Mesenchymal stem cell (in vitro differentiated cells and primary cell): ENCODE data around the gene AFAP1L2.
A peak's percentile ranks its signal among the peaks of the same experiment; 100 is the strongest.

Experiments
- DNase-seq: peaks from one replicate; pipeline ENCODE4 v3.0.0-alpha.2; 2013
- H2AFZ ChIP-seq: one replicate; pipeline ENCODE4 v1.6.1; 2013; ENCODE audit warnings: low read depth, mild to moderate bottlenecking, control low read depth, inconsistent platforms, low read length, moderate library complexity
- H2AK5ac ChIP-seq: 2 replicates; pipeline ENCODE4 v1.6.1; 2013; ENCODE audit warnings: low read length, moderate library complexity, mild to moderate bottlenecking, inconsistent platforms; ENCODE audit not compliant: severe bottlenecking
- H2BK120ac ChIP-seq: one replicate; pipeline ENCODE4 v1.6.1; 2013; ENCODE audit warnings: low read depth, mild to moderate bottlenecking, inconsistent platforms, low read length, moderate library complexity
- H2BK12ac ChIP-seq, 2 experiments: one replicate each; pipeline ENCODE4 v1.6.1; 2013; ENCODE audit warnings: inconsistent platforms in 2 of 2, low read length in 2 of 2, mild to moderate bottlenecking in 2 of 2, moderate library complexity in 2 of 2, control low read depth in 1 of 2
- H2BK15ac ChIP-seq: one replicate; pipeline ENCODE4 v1.6.1; 2013; ENCODE audit warnings: mild to moderate bottlenecking, low read depth, inconsistent platforms; ENCODE audit not compliant: poor library complexity, severe bottlenecking
- H2BK5ac ChIP-seq: 2 replicates; pipeline ENCODE4 v1.6.1; 2013; ENCODE audit warnings: low read depth, mild to moderate bottlenecking, low read length, control low read depth, inconsistent platforms; ENCODE audit not compliant: poor library complexity, severe bottlenecking
- H3K14ac ChIP-seq, 2 experiments: one replicate each; pipeline ENCODE4 v1.6.1; 2013; ENCODE audit warnings: inconsistent platforms in 2 of 2, low read length in 2 of 2, control low read depth in 1 of 2, mild to moderate bottlenecking in 1 of 2, moderate library complexity in 1 of 2
- H3K18ac ChIP-seq, 2 experiments: one replicate each; pipeline ENCODE4 v1.6.1; 2013; ENCODE audit warnings: inconsistent platforms in 2 of 2, low read length in 2 of 2, control low read depth in 1 of 2, low read depth in 1 of 2, mild to moderate bottlenecking in 1 of 2
- H3K23ac ChIP-seq, 2 experiments: one replicate each; pipeline ENCODE4 v1.6.1; 2013; ENCODE audit warnings: inconsistent platforms in 2 of 2, low read length in 2 of 2, mild to moderate bottlenecking in 2 of 2, moderate library complexity in 2 of 2, control low read depth in 1 of 2
- H3K27ac ChIP-seq: 2 replicates; pipeline ENCODE4 v1.5.1; 2013; ENCODE audit warnings: mild to moderate bottlenecking, moderate library complexity, low read length, control low read depth, inconsistent platforms; ENCODE audit not compliant: poor library complexity, severe bottlenecking
- H3K27me3 ChIP-seq, 2 experiments: 2 replicates each; pipeline versions ENCODE4 v1.6.1 to v1.7.0; 2013; ENCODE audit warnings: low read length in 2 of 2, mild to moderate bottlenecking in 2 of 2, moderate library complexity in 2 of 2, control low read depth in 1 of 2, inconsistent platforms in 1 of 2; ENCODE audit not compliant: control insufficient read depth in 1 of 2, insufficient read depth in 1 of 2
- H3K36me3 ChIP-seq, 2 experiments: 2 replicates each; pipeline versions ENCODE4 v1.6.1 to v1.7.0; 2013; ENCODE audit warnings: low read length in 2 of 2, control low read depth in 1 of 2, inconsistent platforms in 1 of 2, low read depth in 1 of 2, mild to moderate bottlenecking in 1 of 2; ENCODE audit not compliant: insufficient read depth in 2 of 2, control insufficient read depth in 1 of 2
- H3K4ac ChIP-seq, 2 experiments: one replicate each; pipeline ENCODE4 v1.6.1; 2013; ENCODE audit warnings: inconsistent platforms in 2 of 2, low read length in 2 of 2, mild to moderate bottlenecking in 2 of 2, moderate library complexity in 2 of 2, control low read depth in 1 of 2, low read depth in 1 of 2
- H3K4me1 ChIP-seq: 2 replicates; pipeline ENCODE4 v1.6.1; 2013; ENCODE audit warnings: low read depth, low read length, control low read depth; ENCODE audit not compliant: control insufficient read depth, insufficient read depth
- H3K4me2 ChIP-seq: 2 replicates; pipeline ENCODE4 v1.6.1; 2013; ENCODE audit warnings: low read length, mild to moderate bottlenecking, inconsistent platforms; ENCODE audit not compliant: poor library complexity, severe bottlenecking
- H3K4me3 ChIP-seq, 2 experiments: 2 replicates each; pipeline versions ENCODE4 v1.5.1 to v1.7.0; 2013; ENCODE audit warnings: low read length in 2 of 2, mild to moderate bottlenecking in 2 of 2, control low read depth in 1 of 2, low read depth in 1 of 2; ENCODE audit not compliant: insufficient read depth in 1 of 2
- H3K79me1 ChIP-seq: replicated peaks from 2 replicates; pipeline ENCODE4 v1.6.1; 2013; ENCODE audit warnings: mild to moderate bottlenecking, control low read depth, low read length, inconsistent platforms; ENCODE audit not compliant: poor library complexity, severe bottlenecking
- H3K9ac ChIP-seq: 2 replicates; pipeline ENCODE4 v1.7.0; 2013; ENCODE audit warnings: mild to moderate bottlenecking, low read length, moderate library complexity
- H3K9me3 ChIP-seq: 2 replicates; pipeline ENCODE4 v1.7.0; 2013; ENCODE audit warnings: mild to moderate bottlenecking, low read length; ENCODE audit not compliant: control insufficient read depth
- H4K8ac ChIP-seq: one replicate; pipeline ENCODE4 v1.6.1; 2013; ENCODE audit warnings: inconsistent platforms, mild to moderate bottlenecking, low read length, moderate library complexity
- H4K91ac ChIP-seq: one replicate; pipeline ENCODE4 v1.6.1; 2013; ENCODE audit warnings: mild to moderate bottlenecking, low read length, inconsistent platforms
- WGBS: methylation state at CpG from one replicate; pipeline ENCODE4 v1.1.7; 2013; ENCODE audit warnings: mixed read lengths; 5-methylcytosine and 5-hydroxymethylcytosine counted together

Gene AFAP1L2

GRCh38 chr10:114376523-114376922, 27.8 kb downstream of the AFAP1L2 start:
- H3K27me3 ChIP-seq = peaks cover 0 to 40% of the 10 kb centered on the region in 2 experiments

GRCh38 chr10:114375047-114375446, 29.3 kb downstream of the AFAP1L2 start:
- Histone ChIP-seq H3K4me3 (no peak overlapping the region), H3K9ac (no peak overlapping the region), H2AFZ (no peak overlapping the region), H3K14ac (no peak overlapping the region), H2BK5ac (no peak overlapping the region), H2BK15ac (no peak overlapping the region), H4K91ac (no peak overlapping the region), H2BK120ac (no peak overlapping the region), H3K4me2 (no peak overlapping the region), H3K79me1 (no peaks in the 10 kb centered on the region), H3K9me3 (no peaks in the 10 kb centered on the region), H4K8ac (no peak overlapping the region), H2BK12ac (no peak overlapping the region), H3K27ac (no peak overlapping the region), H3K4ac (no peak overlapping the region), H3K36me3 (no peaks in the 10 kb centered on the region), H2AK5ac (no peak overlapping the region), H3K4me1 (peaks cover 3% of the 10 kb centered on the region), H3K18ac (no peak overlapping the region), H3K27me3 (peaks cover 0 to 47% of the 10 kb centered on the region in 2 experiments), H3K23ac (no peak overlapping the region)
- 55% methylated on average over 2 of the region's 3 CpGs for WGBS
- peak; percentile 77 for DNase-seq

More at GRCh38 chr10:114376523-114376922, 27.8 kb downstream of the AFAP1L2 start:
- no peak overlapping the region for H4K8ac ChIP-seq
- no peak overlapping the region for H4K91ac ChIP-seq
- H3K27ac ChIP-seq = no peak overlapping the region
- H3K23ac ChIP-seq = no peak overlapping the region
- no peak overlapping the region for H2BK15ac ChIP-seq
- H2BK120ac ChIP-seq = no peak overlapping the region
- no peaks in the 10 kb centered on the region for H3K36me3 ChIP-seq
- H3K14ac ChIP-seq = no peak overlapping the region
- peak overlapping the region in 1 of 2 experiments; percentile 37 for H3K18ac ChIP-seq
- no peaks in the 10 kb centered on the region for H3K79me1 ChIP-seq
- peaks cover 3% of the 10 kb centered on the region for H3K4me1 ChIP-seq
- H2BK12ac ChIP-seq = peak overlapping the region in 1 of 2 experiments; percentile 37
- H3K4me2 ChIP-seq = no peak overlapping the region
- no peak overlapping the region for H3K9ac ChIP-seq
- H2AFZ ChIP-seq = no peak overlapping the region
- no peaks in the 10 kb centered on the region for H3K9me3 ChIP-seq
- H3K4me3 ChIP-seq = no peak overlapping the region
- H2BK5ac ChIP-seq = no peak overlapping the region
- no peak overlapping the region for H2AK5ac ChIP-seq
- no peak overlapping the region for H3K4ac ChIP-seq
- no CpG with 5 or more reads among the region's 2 CpGs for WGBS
- no peak for DNase-seq

GRCh38 chr10:114374053-114374791, 30.1 kb downstream of the AFAP1L2 start:
- peak overlapping the region; percentile 53 for H3K9ac ChIP-seq
- peak overlapping the region; percentile 91 for H2BK120ac ChIP-seq
- H3K4ac ChIP-seq = no peak overlapping the region
- DNase-seq = peak; percentile 76
- H3K4me2 ChIP-seq = no peak overlapping the region
- H3K36me3 ChIP-seq = no peaks in the 10 kb centered on the region
- H3K4me3 ChIP-seq = no peak overlapping the region
- H2AK5ac ChIP-seq = no peak overlapping the region
- H3K4me1 ChIP-seq = peaks cover 3% of the 10 kb centered on the region
- no peak overlapping the region for H3K23ac ChIP-seq
- peak overlapping the region; percentile 23 to 81 for H2BK12ac ChIP-seq
- H3K9me3 ChIP-seq = no peaks in the 10 kb centered on the region
- peak overlapping the region; percentile 65 for H4K91ac ChIP-seq
- WGBS = 73% methylated on average over 15 of the region's 15 CpGs
- no peak overlapping the region for H2AFZ ChIP-seq
- H3K27ac ChIP-seq = no peak overlapping the region
- H4K8ac ChIP-seq = peak overlapping the region; percentile 54
- no peak overlapping the region for H2BK15ac ChIP-seq
- no peak overlapping the region for H2BK5ac ChIP-seq
- H3K14ac ChIP-seq = no peak overlapping the region
- peak overlapping the region; percentile 25 to 56 for H3K18ac ChIP-seq
- H3K79me1 ChIP-seq = no peaks in the 10 kb centered on the region
- peaks cover 0 to 47% of the 10 kb centered on the region in 2 experiments for H3K27me3 ChIP-seq

GRCh38 chr10:114373631-114374030, 30.7 kb downstream of the AFAP1L2 start:
- no peak overlapping the region for H2AK5ac ChIP-seq
- H3K9me3 ChIP-seq = no peaks in the 10 kb centered on the region
- no peak overlapping the region for H4K91ac ChIP-seq

More at GRCh38 chr10:114373631-114374030, 30.7 kb downstream of the AFAP1L2 start:
- H3K79me1 ChIP-seq = no peaks in the 10 kb centered on the region
- peak overlapping the region; percentile 1 to 67 for H3K18ac ChIP-seq
- peak overlapping the region in 1 of 2 experiments; percentile 75 for H2BK12ac ChIP-seq
- no peak overlapping the region for H2BK120ac ChIP-seq
- H2BK15ac ChIP-seq = no peak overlapping the region
- H3K4ac ChIP-seq = no peak overlapping the region
- H2AFZ ChIP-seq = no peak overlapping the region
- no peak overlapping the region for H3K14ac ChIP-seq
- H3K4me1 ChIP-seq = peaks cover 3% of the 10 kb centered on the region
- H3K9ac ChIP-seq = no peak overlapping the region
- H2BK5ac ChIP-seq = no peak overlapping the region
- WGBS = 74% methylated on average over 6 of the region's 6 CpGs
- no peaks in the 10 kb centered on the region for H3K36me3 ChIP-seq
- no peak overlapping the region for H3K4me2 ChIP-seq
- peaks cover 0 to 45% of the 10 kb centered on the region in 2 experiments for H3K27me3 ChIP-seq
- no peak overlapping the region for H3K27ac ChIP-seq
- no peak overlapping the region for H4K8ac ChIP-seq
- no peak overlapping the region for H3K4me3 ChIP-seq
- no peak overlapping the region for H3K23ac ChIP-seq
- DNase-seq = no peak
